Central memory CD8-positive, alpha-beta T cell (primary cell): ENCODE results near the gene PRR13.
"Not testable (repeated sequence)": the region's sequence is repeated elsewhere in the genome, so short reads cannot be mapped to it uniquely, and the experiment has no call there.

ENCODE experiments used
- ATAC-seq: fragments of 150-1000 bp; cut with Tn5 transposase; replicated peaks from 2 replicates; pipeline ENCODE4 v1.10.0; 2022; ENCODE audit warnings: mild to moderate bottlenecking, moderate FRiP score, moderate number of reproducible peaks; ENCODE audit not compliant: poor library complexity, severe bottlenecking; ENCODE audit errors: extremely low read depth
- DNase-seq, 2 donors: peaks; one replicate each; pipeline ENCODE4 v3.0.0; 2021; ENCODE audit warnings: low spot score in 2 of 2
- H3K27ac Mint-ChIP-seq: one replicate; pipeline ENCODE4 v1.8.0; 2022; ENCODE audit warnings: low read depth, mild to moderate bottlenecking, moderate library complexity, mixed read lengths
- H3K27me3 Mint-ChIP-seq: one replicate; pipeline ENCODE4 v1.8.0; 2022; ENCODE audit warnings: mixed read lengths
- H3K36me3 Mint-ChIP-seq: one replicate; pipeline ENCODE4 v1.8.0; 2022; ENCODE audit warnings: mild to moderate bottlenecking, moderate library complexity, mixed read lengths; ENCODE audit not compliant: insufficient read depth
- H3K4me1 Mint-ChIP-seq: one replicate; pipeline ENCODE4 v1.8.0; 2022; ENCODE audit warnings: mixed read lengths
- H3K4me3 Mint-ChIP-seq: one replicate; pipeline ENCODE4 v1.8.0; 2022; ENCODE audit warnings: mild to moderate bottlenecking, moderate library complexity, mixed read lengths
- H3K9me3 Mint-ChIP-seq: one replicate; pipeline ENCODE4 v1.8.0; 2022; ENCODE audit warnings: mixed read lengths

The PRR13 gene

GRCh38 chr12:53465679-53466078 lies 24.1 kb downstream of the PRR13 start:
- peaks cover 42% of the 10 kb centered on the region for H3K4me1 Mint-ChIP-seq
- peak overlapping the region; percentile 41 for H3K27ac Mint-ChIP-seq
- no peak overlapping the region for H3K4me3 Mint-ChIP-seq
- no peaks in the 10 kb centered on the region for H3K27me3 Mint-ChIP-seq
- no peaks in the 10 kb centered on the region for H3K9me3 Mint-ChIP-seq
- no peak for DNase-seq
- peaks cover 100% of the 10 kb centered on the region for H3K36me3 Mint-ChIP-seq
- ATAC-seq = no peak

GRCh38 chr12:53466640-53467039 lies 25.1 kb downstream of the PRR13 start:
- DNase-seq (no peak), ATAC-seq (no peak)
- Mint-ChIP-seq H3K4me3 (no peak overlapping the region), H3K36me3 (peaks cover 100% of the 10 kb centered on the region), H3K4me1 (peaks cover 44% of the 10 kb centered on the region), H3K9me3 (no peaks in the 10 kb centered on the region), H3K27ac (no peak overlapping the region), H3K27me3 (no peaks in the 10 kb centered on the region)

GRCh38 chr12:53467082-53467481 lies 25.5 kb downstream of the PRR13 start:
- Mint-ChIP-seq H3K27ac (no peak overlapping the region), H3K4me1 (peaks cover 48% of the 10 kb centered on the region), H3K36me3 (peaks cover 100% of the 10 kb centered on the region), H3K4me3 (no peak overlapping the region), H3K27me3 (no peaks in the 10 kb centered on the region), H3K9me3 (no peaks in the 10 kb centered on the region)
- ATAC-seq = no peak
- DNase-seq = no peak

GRCh38 chr12:53467880-53468279 lies 26.3 kb downstream of the PRR13 start:
- H3K36me3 Mint-ChIP-seq = peaks cover 100% of the 10 kb centered on the region
- no peaks in the 10 kb centered on the region for H3K27me3 Mint-ChIP-seq
- no peaks in the 10 kb centered on the region for H3K9me3 Mint-ChIP-seq
- peaks cover 49% of the 10 kb centered on the region for H3K4me1 Mint-ChIP-seq
- no peak for DNase-seq
- ATAC-seq = no peak
- H3K27ac Mint-ChIP-seq = peak overlapping the region; percentile 55
- no peak overlapping the region for H3K4me3 Mint-ChIP-seq

GRCh38 chr12:53468282-53468681 lies 26.7 kb downstream of the PRR13 start:
- Mint-ChIP-seq H3K27me3 (no peaks in the 10 kb centered on the region), H3K36me3 (peaks cover 99% of the 10 kb centered on the region), H3K4me3 (no peak overlapping the region), H3K4me1 (peaks cover 45% of the 10 kb centered on the region), H3K27ac (peak overlapping the region; percentile 55), H3K9me3 (no peaks in the 10 kb centered on the region)
- no peak for DNase-seq
- ATAC-seq = no peak

- ATAC-seq (no peak), DNase-seq (no peak)
- Mint-ChIP-seq H3K4me3 (no peak overlapping the region), H3K27me3 (no peaks in the 10 kb centered on the region), H3K4me1 (peaks cover 44% of the 10 kb centered on the region), H3K36me3 (peaks cover 98% of the 10 kb centered on the region), H3K9me3 (no peaks in the 10 kb centered on the region), H3K27ac (no peak overlapping the region)
These were observed 30.6 kb downstream of the PRR13 start for GRCh38 chr12:53472056-53472582.

GRCh38 chr12:53474077-53474476 lies 32.5 kb downstream of the PRR13 start:
- Mint-ChIP-seq H3K27ac (peak overlapping the region; percentile 86), H3K4me3 (no peak overlapping the region), H3K36me3 (peaks cover 91% of the 10 kb centered on the region), H3K9me3 (no peaks in the 10 kb centered on the region), H3K4me1 (peaks cover 44% of the 10 kb centered on the region), H3K27me3 (no peaks in the 10 kb centered on the region)
- DNase-seq = no peak
- no peak for ATAC-seq

GRCh38 chr12:53474819-53475218 lies 33.3 kb downstream of the PRR13 start:
- no peak for ATAC-seq
- Mint-ChIP-seq H3K27ac (peak overlapping the region; percentile 86), H3K4me3 (peak overlapping the region; percentile 59), H3K36me3 (peaks cover 91% of the 10 kb centered on the region), H3K4me1 (peaks cover 44% of the 10 kb centered on the region), H3K27me3 (no peaks in the 10 kb centered on the region), H3K9me3 (no peaks in the 10 kb centered on the region)
- no peak for DNase-seq

GRCh38 chr12:53476769-53477209 lies 35.3 kb downstream of the PRR13 start:
- H3K27me3 Mint-ChIP-seq = no peaks in the 10 kb centered on the region
- ATAC-seq (no peak), DNase-seq (no peak)
- H3K36me3 Mint-ChIP-seq = peaks cover 86% of the 10 kb centered on the region
- peak overlapping the region; percentile 86 for H3K27ac Mint-ChIP-seq
- H3K4me1 Mint-ChIP-seq = peaks cover 34% of the 10 kb centered on the region
- H3K4me3 Mint-ChIP-seq = no peak overlapping the region
- H3K9me3 Mint-ChIP-seq = no peaks in the 10 kb centered on the region

- ATAC-seq (no peak), DNase-seq (no peak)
- Mint-ChIP-seq H3K9me3 (no peaks in the 10 kb centered on the region), H3K4me3 (no peak overlapping the region), H3K27me3 (no peaks in the 10 kb centered on the region), H3K36me3 (peaks cover 81% of the 10 kb centered on the region), H3K27ac (peak overlapping the region; percentile 22), H3K4me1 (peaks cover 23% of the 10 kb centered on the region)
These were observed 37.3 kb downstream of the PRR13 start for GRCh38 chr12:53478865-53479264.

- Mint-ChIP-seq H3K4me3 (no peak overlapping the region), H3K27me3 (no peaks in the 10 kb centered on the region), H3K4me1 (peaks cover 18% of the 10 kb centered on the region), H3K9me3 (no peaks in the 10 kb centered on the region), H3K36me3 (peaks cover 79% of the 10 kb centered on the region), H3K27ac (peak overlapping the region; percentile 22)
- ATAC-seq (no peak), DNase-seq (no peak)
These were observed 37.8 kb downstream of the PRR13 start for GRCh38 chr12:53479331-53479730.

GRCh38 chr12:53480491-53481442 lies 39.2 kb downstream of the PRR13 start:
- Mint-ChIP-seq H3K27ac (no peak overlapping the region), H3K4me1 (peaks cover 6% of the 10 kb centered on the region), H3K9me3 (no peaks in the 10 kb centered on the region), H3K36me3 (peaks cover 72% of the 10 kb centered on the region), H3K4me3 (no peak overlapping the region), H3K27me3 (no peaks in the 10 kb centered on the region)
- DNase-seq = no peak
- no peak for ATAC-seq

GRCh38 chr12:53481458-53481857 lies 39.9 kb downstream of the PRR13 start:
- not testable (repeated sequence) for H3K27me3 Mint-ChIP-seq, H3K27ac Mint-ChIP-seq, ATAC-seq, DNase-seq, H3K9me3 Mint-ChIP-seq, H3K4me1 Mint-ChIP-seq, H3K4me3 Mint-ChIP-seq
- peaks cover 69% of the 10 kb centered on the region for H3K36me3 Mint-ChIP-seq
